ENCODE results near the gene LTBR.

The LTBR gene

GRCh38 chr12:6405963-6406362 lies 22.0 kb downstream of the LTBR start:
- H3K4me3 ChIP-seq (ENCODE audit: low read depth, low read length) = no peak overlapping the region
- in situ Hi-C loops (cut with HindIII; ENCODE audit: low sequenced_read_pairs) = no loop called here
- no peak for TF ChIP-seq CTCF (IDR thresholded peaks at IDR 0.05; ENCODE audit: low read depth, low read length)
- no peak for DNase-seq (ENCODE audit: low read depth, low spot score)

- DNase-seq (ENCODE audit: low read depth, low spot score) = no peak
- no peak for TF ChIP-seq CTCF (IDR thresholded peaks at IDR 0.05; ENCODE audit: low read depth, low read length)
- in situ Hi-C loops (cut with HindIII; ENCODE audit: low sequenced_read_pairs) = no loop called here
- no peak overlapping the region for H3K4me3 ChIP-seq (ENCODE audit: low read depth, low read length)
Observed at GRCh38 chr12:6407236-6407954, 23.4 kb downstream of the LTBR start.

- no peak overlapping the region for H3K4me3 ChIP-seq (ENCODE audit: low read depth, low read length)
- in situ Hi-C loops (cut with HindIII; ENCODE audit: low sequenced_read_pairs) = no loop called here
- DNase-seq (ENCODE audit: low read depth, low spot score) = no peak
- TF ChIP-seq CTCF (IDR thresholded peaks at IDR 0.05; ENCODE audit: low read depth, low read length) = no peak
Observed at GRCh38 chr12:6416596-6416995, 32.6 kb downstream of the LTBR start.

GRCh38 chr12:6418796-6419195 lies 34.8 kb downstream of the LTBR start:
- no peak for DNase-seq (ENCODE audit: low read depth, low spot score)
- TF ChIP-seq CTCF (IDR thresholded peaks at IDR 0.05; ENCODE audit: low read depth, low read length) = no peak
- no peak overlapping the region for H3K4me3 ChIP-seq (ENCODE audit: low read depth, low read length)
- in situ Hi-C loops (cut with HindIII; ENCODE audit: low sequenced_read_pairs) = no loop called here

GRCh38 chr12:6420364-6420763 lies 36.4 kb downstream of the LTBR start:
- no peak for DNase-seq (ENCODE audit: low read depth, low spot score)
- in situ Hi-C loops (cut with HindIII; ENCODE audit: low sequenced_read_pairs) = no loop called here
- H3K4me3 ChIP-seq (ENCODE audit: low read depth, low read length) = no peak overlapping the region
- TF ChIP-seq CTCF (IDR thresholded peaks at IDR 0.05; ENCODE audit: low read depth, low read length) = no peak

GRCh38 chr12:6423267-6424007 lies 39.5 kb downstream of the LTBR start:
- TF ChIP-seq CTCF (IDR thresholded peaks at IDR 0.05; ENCODE audit: low read depth, low read length) = peak; percentile 79
- H3K4me3 ChIP-seq (ENCODE audit: low read depth, low read length) = no peak overlapping the region
- peak; percentile 89 for DNase-seq (ENCODE audit: low read depth, low spot score)

More at GRCh38 chr12:6423267-6424007, 39.5 kb downstream of the LTBR start:
- in situ Hi-C loops (cut with HindIII; ENCODE audit: low sequenced_read_pairs) = no loop called here
